SH-SY5Y (cell line): ENCODE results near the gene GID4.

Experiments
- GATA2 ChIP-seq: IDR thresholded peaks from 2 replicates; pipeline ENCODE4 v1.6.1; 2011; ENCODE audit warnings: mild to moderate bottlenecking, low read depth, low read length
- GATA3 ChIP-seq: IDR thresholded peaks from 2 replicates; pipeline ENCODE4 v1.6.1; 2011; ENCODE audit warnings: low read depth, mild to moderate bottlenecking, low read length, moderate library complexity

The GID4 gene

DNA sequence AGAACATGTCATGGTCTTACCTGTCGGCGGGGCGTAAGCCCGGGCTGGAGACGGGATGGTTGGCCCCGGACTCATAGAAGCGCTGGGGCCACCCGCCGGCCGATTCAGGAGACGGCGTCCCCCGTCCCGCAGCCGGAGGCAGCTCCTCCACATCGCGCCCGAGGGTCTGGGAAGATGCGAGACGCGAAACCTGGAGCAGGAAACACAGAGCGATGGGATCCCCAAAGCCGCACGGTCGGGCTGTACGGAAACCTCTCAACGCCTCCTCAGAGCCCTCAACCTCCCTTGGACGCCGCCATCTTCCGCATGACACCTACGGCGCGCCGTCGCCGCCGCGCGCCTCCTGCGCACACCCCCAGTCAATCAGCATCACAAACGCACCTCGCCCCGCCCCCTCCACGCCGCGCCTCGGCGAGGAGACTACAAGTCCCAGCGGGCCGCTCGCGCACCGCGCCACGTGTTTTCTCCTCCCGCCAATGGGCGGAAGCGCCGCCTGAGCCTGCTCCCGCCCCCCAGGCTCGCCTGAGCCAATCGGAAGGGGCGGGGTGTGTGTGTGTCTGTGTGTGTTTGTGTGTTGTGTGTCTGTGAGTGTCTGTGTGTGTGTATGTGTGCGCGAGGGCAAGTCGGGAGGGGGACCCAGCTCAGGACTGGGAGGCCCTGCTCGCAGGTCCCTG lies at the start of gene GID4, which contains the start of gene ATPAF2:
Gene GID4, plus strand, starts transcription at position 548 of the 674 bp plus-strand sequence. Its CDS starts 57 bp downstream, at position 605.
Gene ATPAF2, minus strand, starts transcription at position 308 of the 674 bp plus-strand sequence. Its CDS starts 155 bp downstream, at position 153.
- TF ChIP-seq GATA3, result no peak
- no peak for TF ChIP-seq GATA2

DNA sequence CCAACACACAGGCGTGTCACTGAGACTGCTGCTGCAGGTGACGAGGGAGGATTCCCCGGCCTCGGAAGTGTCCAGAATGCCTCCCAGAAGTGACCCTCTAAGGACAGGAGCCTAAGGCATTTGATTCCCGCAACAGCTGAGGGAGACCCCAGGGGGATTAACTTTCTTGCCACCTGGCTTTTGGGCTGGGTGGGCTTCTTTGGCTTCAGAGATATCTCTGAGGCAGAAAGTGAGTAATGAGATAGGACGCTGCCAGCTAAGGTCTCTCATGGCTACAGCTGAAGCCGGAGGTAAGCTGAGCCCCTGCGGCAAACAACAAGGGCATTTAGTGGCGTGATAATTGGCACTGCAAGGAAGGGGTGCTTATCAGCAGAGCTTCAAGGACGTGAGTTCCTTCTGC lies 49.6 kb upstream of the GID4 start:
- TF ChIP-seq GATA2 (no peak), GATA3 (no peak)

DNA sequence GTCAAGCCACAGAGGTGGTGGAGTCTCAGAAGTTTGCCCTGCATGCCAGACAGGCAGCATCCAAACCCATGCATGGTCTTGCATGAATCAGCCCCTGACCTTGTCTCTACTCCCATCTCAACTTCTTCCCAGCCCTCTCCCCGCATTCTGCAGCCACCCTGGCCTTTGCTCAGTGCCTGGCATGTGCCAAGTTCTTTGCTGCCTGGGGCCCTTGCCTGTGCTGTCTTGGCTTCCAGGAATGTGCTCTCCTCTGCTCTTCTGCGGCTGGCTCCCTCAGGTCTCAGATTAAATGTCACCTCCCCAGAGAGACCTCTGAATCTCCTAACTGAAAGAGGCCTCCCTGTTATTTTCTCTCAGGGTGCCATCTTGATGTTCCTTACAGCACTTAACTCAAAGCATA lies 48.9 kb upstream of the GID4 start:
- TF ChIP-seq GATA2, result no peak
- no peak for TF ChIP-seq GATA3

DNA sequence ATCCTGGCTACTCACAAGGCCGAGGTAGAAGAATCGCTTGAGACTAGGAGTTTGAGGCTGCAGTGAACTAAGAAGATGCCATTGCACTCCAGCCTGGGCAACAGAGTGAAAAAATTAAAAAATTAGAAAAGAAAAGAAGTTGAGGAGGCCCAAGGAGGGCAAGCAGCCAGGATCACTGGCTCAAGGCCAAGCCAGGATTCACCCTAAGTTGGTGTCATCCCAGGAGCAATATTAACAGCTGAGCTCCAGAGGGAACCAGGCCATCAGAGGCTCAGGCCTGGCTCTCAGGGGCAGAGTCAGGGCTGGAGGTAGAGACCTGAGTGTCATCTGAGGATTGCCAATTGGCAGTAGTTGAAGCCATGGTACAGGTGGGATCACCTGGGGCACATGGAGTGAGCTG lies 45.8 kb upstream of the GID4 start:
- TF ChIP-seq GATA3 (no peak), GATA2 (no peak)

DNA sequence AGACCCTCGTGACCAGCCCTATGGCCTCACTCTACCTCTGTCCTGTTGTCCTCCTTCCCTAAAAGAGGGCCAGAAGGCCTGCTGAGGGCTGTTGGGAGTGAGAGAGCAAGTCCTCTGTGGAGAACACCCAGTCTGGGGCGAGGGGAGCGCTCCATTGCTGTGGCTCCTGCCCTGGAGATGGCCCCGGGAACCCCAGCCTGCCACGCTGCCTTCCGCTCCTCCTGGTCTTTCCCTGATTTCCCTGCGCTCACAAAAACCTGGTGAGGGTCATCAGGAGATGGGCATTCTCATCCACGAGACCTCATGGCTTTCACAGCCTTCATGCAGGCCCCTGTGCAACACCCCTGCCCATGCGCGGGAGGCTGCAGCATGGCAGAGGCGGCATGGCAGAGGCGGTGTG lies 45.4 kb upstream of the GID4 start:
- TF ChIP-seq GATA2 (no peak), GATA3 (no peak)

DNA sequence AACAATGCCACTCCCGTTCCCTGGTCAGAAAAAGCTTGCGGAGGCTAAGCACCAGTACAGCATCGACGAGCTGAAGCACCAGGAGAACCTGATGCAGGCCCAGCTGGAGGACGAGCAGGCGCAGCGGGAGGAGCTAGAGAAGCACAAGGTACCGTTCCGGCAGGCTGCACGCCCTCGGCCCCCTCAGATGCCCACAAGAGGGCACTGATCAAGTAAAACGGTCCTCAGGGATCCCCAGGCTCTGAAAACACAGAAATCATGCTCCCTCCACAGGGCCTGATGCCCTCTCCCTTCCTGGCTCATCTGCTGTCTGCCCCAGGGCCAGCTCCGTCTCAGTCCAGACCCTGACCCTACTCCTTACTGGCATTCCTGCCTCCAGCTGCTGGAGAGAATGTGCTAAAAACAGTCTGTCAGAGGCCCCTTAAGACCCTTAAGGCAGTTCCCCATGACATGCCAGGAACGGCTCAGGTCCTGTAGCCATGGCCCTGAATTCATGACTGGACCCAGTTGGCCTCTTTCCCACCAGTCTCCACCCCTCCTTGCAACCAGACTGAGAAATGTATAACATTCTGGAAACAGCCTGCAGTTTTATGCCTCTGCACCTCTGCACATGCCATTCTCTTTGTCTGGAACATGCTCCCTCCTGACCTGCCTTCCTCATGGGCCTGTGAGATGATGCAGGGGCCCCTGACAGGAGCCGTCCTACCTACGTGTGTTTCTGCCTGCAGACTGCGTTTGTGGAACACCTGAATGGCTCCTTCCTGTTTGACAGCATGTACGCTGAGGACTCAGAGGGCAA lies 44.7 kb upstream of the GID4 start:
- no peak for TF ChIP-seq GATA2
- TF ChIP-seq GATA3, result no peak

DNA sequence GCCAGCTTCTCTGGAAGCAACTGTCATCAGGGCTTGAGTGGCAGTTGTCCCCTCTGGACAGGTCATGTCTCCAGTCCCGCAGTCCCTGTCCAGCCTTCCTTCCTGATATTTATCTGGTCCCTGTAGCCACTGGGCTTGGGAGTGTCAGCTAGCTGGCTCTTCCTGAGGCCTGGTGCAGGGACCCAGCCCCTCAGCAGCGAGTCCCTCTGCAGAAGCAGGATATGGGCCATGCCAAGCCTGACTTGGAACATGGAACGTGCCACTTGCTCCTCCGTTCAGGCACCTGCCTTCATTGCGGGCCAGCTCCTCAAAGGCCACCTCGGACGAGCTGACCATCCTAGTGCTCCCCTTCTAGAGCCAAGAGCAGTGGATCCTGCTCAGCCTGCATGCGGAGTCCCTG lies 40.3 kb upstream of the GID4 start:
- TF ChIP-seq GATA2 (no peak), GATA3 (no peak)

DNA sequence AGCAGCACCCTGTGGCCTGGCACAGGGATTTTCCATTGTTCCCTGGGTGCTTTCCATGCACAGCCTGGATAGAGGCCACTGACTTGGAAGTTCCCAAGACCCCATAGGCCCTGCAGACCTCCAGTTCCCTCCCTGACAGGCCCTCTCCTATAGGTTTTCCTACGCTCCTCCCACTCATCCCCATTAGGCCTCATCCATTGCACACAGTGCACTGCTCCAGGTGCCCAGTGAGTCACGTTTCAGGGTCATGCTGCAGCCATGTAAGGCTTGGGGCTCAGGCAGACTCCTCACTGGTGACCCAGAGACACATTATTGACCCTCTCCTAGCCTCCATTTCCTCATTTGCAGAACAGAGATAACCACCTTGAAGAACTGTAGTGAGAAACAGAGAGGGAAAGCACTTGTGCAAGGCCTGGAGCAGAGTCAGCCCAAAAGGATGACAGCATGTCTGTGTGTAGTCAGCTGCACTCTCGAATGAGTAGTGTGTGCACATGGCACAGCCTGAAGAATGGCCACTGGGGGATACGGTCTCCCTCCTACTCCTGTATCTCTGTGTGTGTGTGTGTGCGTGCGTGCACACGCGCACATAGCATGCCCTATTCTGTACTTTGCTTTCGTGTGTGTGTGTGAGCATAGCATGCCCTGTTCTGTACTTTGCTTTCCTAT lies 39.7 kb upstream of the GID4 start:
- TF ChIP-seq GATA3 (no peak), GATA2 (no peak)

DNA sequence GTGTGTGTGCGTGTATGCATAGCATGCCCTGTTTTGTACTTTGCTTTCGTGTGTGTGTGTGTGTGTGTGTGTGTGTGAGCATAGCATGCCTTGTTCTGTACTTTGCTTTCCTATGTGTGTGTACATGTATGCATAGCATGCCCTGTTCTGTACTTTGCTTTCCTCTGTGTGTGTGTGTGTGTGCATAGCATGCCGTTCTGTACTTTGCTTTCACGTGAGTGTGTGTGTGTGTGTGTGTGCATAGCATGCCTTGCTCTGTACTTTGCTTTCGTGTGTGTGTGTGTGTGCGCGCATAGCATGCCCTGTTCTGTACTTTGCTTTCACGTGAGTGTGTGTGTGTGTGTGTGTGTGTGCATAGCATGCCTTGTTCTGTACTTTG lies 39.2 kb upstream of the GID4 start:
- TF ChIP-seq GATA3, result no peak

DNA sequence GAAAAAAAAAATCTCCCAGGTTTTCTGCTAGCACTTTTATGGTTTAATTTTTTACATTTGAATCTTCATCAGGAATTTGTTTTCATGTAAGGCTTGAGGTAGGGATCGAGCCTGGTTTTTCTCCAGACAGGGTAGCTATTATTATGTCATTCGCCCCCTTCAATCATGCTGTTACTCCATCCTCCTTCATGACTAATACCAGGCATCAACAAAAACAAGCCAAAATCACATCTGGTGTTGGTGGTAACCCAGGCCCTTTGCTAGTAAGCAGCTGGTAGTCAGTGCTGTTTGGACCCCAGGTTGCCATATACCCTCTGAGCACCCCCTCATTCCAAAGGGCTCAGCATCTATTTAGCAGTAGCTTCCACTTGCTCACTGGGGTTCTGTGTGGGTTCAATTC lies 37.0 kb upstream of the GID4 start:
- TF ChIP-seq GATA2, result no peak
- TF ChIP-seq GATA3, result no peak

DNA sequence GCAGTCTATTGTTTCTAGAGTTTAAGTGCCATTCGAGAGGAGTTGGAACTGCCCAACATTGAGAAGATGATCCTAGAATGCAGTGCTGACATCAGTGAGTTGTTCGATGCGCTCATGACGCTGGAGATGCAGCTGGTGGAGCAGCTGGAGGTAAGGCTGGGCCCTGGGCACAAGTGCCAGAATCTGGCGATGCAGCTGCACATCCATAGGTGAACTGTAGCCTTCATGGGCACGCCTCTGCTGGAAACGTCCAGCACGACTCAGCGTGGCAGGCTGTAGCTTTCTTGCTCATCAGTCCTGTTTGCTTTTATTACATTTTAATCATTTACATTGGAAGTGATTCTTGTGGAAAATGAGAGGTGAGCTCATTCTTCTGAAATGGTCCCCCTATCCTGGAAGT lies 34.9 kb upstream of the GID4 start:
- TF ChIP-seq GATA2 (no peak), GATA3 (no peak)

DNA sequence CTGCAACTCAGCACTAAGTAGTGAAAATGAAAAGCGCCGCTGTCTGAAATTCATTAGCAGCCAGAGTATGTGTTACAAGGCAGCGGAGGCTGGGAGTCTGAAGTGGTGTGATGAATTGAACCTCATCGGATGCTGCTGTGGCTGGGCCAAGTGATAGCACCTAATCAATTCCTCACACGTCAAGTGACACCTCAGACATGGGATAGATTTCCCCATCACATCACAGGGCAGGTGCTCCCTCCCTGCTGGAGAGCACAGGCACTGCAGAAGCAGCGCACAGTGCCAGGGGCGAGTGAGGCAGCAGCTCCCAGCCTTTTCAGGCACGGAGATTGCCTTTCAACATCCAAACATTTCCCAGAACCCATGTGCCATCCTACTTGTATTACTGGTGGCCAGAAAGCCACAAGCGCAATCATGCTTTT lies 34.3 kb upstream of the GID4 start:
- TF ChIP-seq GATA3 (no peak), GATA2 (no peak)

DNA sequence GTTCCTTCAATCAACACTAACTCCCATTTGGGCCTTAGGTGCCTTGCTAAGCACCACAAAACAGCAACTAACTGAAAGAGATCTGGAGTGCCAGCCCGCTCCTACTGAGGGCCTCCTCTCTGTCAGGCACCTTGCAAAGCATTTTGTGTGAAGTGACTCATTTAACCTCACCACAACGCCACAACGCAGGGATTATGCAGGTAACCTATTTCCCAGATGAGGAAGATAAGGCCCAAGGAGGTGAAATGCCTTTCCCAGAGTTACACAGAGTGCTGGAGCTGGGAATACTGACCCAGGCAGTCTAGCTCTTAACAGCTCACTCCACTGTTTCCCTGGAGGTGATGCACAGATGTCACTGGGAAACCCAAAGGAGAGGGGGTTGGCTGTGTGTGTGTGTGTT lies 33.7 kb upstream of the GID4 start:
- TF ChIP-seq GATA3 (no peak), GATA2 (no peak)

DNA sequence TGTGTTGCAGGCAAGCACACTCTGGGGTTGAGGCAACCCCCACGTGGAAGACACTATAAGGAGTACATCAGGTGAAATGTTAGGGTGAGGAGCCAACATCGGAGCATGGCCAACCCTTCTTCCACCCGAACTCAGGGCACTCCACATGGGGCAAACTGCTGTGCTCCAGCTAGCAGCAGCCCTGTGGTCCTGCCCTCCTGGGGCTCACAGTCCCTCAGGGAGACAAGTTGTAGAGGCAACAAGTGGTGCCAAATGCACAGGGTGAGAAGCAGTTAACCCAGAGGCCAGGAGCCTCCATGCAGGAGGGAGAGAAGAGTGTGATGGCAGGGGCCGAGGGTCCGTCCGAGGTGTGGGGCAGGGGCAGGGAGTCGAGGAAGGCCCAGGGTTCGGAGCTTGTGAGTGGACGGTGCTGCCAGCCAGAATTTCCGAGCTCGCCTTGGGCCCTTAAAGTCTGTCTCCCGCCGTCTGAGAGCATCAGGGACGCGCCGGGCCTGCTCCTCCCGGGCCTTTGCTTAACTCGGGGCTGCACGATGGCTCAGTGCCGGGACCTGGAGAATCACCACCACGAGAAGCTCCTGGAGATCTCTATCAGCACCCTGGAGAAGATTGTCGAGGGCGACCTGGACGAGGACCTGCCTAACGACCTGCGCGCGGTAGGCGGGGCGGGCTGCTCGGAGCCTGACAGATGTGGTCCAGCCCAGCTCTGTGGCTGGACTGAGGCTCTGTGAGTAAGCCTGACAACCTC lies 32.5 kb upstream of the GID4 start:
- no peak for TF ChIP-seq GATA2
- no peak for TF ChIP-seq GATA3
